ENCODE measurements around the gene KIF24. TPM values are rescaled to one million over a fixed set of nuclear protein-coding genes. Genes with fewer than 3 reads are reported as not detected.
"Not testable (repeated sequence)": the region's sequence is repeated elsewhere in the genome, so short reads cannot be mapped to it uniquely, and the experiment has no call there.

KIF24 gene, protein sequence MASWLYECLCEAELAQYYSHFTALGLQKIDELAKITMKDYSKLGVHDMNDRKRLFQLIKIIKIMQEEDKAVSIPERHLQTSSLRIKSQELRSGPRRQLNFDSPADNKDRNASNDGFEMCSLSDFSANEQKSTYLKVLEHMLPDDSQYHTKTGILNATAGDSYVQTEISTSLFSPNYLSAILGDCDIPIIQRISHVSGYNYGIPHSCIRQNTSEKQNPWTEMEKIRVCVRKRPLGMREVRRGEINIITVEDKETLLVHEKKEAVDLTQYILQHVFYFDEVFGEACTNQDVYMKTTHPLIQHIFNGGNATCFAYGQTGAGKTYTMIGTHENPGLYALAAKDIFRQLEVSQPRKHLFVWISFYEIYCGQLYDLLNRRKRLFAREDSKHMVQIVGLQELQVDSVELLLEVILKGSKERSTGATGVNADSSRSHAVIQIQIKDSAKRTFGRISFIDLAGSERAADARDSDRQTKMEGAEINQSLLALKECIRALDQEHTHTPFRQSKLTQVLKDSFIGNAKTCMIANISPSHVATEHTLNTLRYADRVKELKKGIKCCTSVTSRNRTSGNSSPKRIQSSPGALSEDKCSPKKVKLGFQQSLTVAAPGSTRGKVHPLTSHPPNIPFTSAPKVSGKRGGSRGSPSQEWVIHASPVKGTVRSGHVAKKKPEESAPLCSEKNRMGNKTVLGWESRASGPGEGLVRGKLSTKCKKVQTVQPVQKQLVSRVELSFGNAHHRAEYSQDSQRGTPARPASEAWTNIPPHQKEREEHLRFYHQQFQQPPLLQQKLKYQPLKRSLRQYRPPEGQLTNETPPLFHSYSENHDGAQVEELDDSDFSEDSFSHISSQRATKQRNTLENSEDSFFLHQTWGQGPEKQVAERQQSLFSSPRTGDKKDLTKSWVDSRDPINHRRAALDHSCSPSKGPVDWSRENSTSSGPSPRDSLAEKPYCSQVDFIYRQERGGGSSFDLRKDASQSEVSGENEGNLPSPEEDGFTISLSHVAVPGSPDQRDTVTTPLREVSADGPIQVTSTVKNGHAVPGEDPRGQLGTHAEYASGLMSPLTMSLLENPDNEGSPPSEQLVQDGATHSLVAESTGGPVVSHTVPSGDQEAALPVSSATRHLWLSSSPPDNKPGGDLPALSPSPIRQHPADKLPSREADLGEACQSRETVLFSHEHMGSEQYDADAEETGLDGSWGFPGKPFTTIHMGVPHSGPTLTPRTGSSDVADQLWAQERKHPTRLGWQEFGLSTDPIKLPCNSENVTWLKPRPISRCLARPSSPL (N-terminal part only)
- total RNA-seq (2014; rRNA removed), result 5.1 and 5.6 TPM in 2 replicates
- polyA plus RNA-seq (2012), result 1.5 TPM

DNA sequence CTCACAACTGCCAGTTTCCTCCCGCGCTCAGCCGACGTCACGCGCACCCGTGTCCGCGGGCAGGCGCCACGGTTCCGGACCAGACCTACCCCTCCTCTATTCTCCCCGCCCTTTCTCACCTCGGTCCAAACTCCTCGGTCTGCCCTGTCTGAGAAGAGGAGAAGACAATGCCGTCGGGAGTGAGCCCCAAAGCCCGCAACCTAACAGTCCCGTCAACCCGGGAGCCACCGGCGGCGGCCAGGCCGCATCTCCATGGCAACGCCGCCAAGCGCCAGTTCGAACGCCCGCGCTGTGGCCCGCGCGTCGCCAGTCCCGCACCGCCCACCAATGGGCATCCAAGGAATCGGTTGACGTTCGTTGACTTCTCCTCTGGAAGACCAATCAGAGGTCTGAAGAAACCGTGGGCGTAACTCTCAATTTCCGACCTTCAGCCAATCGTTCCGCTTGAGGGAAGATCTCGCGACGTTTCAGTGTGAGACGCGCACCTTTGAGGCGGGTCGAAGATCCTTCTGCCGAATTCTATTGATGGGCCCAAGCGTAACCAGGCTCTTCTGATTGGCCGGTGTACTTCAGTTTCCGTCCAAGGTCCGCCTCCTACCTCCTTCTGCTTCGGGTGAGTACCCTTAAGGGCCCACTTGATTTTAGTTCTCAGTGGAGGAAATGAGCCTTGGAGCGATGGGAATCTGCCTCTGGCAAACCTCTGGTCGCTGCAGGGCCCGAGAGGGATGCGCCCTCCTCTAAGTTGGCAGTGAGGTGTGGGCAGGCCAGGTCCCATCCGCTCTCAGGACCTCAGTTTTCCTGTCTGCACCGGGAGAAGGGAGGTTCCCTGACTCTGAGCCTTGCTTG is at the start of gene KIF24, which contains the start of gene NUDT2:
KIF24 (minus strand) TSS at position 282 of the 846 bp plus-strand sequence. CDS start 17,922 bp downstream, outside the sequence.
NUDT2 (plus strand) TSS at position 583 of the 846 bp plus-strand sequence. CDS start 9,471 bp downstream, outside the sequence.
- peak; percentile 100 for DNase-seq (ENCODE audit: low read depth)

DNA sequence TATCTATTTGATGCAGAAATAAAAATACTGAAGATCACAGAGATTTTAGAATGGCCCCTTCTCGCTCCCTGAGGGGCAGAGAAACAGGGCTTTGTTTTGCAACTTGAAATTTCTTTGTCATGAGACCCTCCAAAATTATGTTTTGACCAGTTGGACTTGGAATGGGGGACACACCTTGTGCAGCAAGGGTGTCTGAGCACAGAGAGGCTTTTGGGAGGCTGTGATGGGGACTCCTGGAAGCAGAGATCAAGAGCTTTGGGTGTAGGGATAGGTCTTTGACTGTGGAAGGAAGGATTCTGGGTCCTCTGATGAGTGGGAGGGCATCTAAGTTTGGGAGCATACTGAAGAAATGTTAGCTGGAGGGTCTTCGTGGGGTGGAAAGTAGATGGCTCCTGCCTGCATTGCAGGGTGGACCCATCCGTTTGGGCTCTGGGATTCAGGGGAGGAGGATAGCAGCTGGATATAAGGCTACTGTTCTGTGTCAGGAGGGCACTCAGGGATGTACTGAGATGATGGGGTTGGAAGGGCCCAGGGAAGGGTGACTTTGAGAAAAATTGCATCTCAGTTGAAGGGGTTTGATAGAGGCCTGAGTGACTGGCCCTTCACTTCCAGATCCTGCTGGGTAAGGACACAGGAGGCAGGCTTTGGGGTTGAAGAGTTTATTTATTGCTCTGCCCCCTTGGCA is 49.5 kb upstream of the KIF24 start:
- no peak for DNase-seq (ENCODE audit: low read depth)

DNA sequence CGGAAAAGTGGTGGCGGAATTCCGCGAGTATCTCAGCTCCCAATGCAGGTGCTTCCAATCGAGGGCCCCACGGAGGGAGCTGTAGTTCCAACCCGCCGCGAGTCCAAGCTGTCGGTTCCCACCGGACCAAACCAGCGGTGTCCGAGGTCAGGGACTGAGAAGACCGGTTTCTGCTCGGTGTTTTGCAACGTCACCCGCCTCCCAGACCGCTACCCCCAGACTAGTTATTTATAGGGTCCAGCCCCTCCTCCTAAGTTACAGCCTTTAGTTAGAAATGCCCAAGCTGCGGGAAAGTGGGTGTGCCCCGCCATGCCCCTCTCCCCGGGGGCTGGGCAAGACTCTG is 48.3 kb upstream of the KIF24 start:
- DNase-seq (ENCODE audit: low read depth), result peak; percentile 21

DNA sequence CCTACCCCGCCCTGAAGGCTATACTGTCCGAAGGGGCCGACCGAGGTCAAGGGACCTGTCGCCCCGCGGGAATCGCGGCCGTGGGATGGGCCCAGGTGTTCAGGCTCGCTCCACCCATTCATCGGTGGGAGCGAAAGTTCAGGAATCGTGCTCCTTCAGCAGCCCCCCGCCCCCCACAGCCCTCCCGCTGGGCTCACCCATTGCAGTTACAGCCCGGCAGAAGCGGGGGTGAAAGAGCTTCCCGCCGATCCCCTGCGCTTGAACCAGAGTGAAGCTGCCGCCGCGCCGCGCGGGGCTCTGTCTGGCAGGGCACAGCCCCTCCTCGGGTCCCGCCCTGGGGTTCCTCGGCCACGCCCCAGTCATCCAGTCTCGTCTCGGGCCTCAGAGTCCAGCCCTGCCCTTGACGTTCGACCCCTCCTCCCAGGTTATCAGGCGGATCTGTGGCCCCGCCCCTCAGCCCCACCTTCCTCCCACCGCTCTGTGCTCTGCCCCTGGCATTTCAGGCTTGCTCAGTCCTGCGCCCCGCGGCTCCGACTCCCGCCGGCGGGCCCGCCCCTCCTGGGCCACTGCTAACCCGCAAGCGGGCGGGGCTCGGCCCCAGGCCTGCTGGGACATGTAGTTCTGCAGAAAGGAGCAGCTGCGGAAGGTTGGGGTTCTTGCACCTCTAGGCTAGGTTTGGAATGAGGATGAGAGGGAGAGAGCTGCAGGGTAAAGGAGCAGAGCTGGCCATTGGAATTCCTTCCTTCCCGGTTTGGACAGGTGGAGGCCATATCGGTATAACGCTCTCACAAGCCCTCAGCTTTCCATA is 47.7 kb upstream of the KIF24 start, which contains the start of gene MYORG:
MYORG (minus strand) TSS at position 303 of the 808 bp plus-strand sequence. CDS start 3,955 bp downstream, outside the sequence.
- peak; percentile 91 for DNase-seq (ENCODE audit: low read depth)

DNA sequence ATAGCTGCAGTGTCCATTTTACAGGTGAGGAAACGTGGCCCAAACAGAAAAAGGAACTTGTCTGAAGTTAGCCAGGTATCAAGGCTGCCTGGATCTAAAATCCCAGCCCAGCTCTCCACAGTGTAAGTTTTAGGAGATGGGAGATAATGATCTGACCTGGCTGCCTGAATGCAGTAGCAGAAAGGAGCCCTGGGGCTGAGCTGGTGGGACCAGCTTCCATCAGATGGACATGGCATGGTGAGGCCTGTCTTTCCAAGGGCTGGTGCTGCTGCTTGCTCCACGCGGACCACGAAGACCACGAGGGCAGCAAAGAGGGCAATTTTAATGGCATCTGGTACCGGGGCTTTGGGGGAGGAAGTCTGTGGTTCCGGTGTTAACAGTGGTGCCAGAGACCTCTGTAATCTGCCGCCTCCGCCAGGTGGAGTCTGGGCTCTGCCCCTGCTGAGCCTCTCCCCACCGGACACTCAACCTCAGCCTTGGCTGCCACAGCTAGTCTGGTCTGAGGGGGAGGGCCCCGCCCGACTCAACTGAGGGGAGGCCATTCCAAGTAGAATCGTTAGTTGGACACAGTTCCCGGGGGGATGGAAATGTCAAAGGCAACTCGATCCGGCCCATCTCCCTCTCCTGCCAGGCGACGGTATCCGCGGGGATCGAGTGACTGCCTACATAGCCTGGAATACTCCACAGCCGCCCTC is 47.0 kb upstream of the KIF24 start:
- DNase-seq (ENCODE audit: low read depth), result peak; percentile 18

DNA sequence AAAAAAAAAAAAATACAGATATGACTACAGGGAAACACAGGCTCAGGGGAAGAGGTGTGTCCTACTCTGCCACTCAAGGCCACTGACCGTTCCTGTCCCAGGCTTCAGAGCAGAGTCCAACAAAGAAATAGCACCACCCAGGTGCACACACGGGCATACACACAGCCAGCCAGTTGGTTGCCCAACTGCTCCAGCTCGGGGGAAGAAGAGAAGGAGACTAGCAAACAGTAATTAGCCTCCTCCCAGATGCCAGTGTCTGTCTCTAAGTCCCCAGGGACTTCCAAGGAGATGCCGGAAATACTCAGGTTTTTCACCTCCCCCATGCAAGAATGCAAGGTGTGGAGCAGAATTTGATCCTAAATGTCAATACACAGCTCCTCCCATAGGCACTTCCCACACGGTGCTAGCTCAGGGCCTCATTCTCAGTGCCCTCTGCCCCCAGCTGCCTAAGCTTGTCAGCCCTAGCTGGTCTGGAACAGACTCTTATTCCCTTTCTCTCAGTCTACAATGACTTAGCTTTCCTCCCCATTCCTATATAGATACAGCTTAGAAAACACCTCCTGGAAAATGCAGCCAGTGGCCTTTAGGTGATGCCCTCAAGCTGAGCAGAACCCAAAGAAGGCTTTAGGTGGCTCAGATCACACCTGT is 46.0 kb upstream of the KIF24 start:
- DNase-seq (ENCODE audit: low read depth), result peak; percentile 32

DNA sequence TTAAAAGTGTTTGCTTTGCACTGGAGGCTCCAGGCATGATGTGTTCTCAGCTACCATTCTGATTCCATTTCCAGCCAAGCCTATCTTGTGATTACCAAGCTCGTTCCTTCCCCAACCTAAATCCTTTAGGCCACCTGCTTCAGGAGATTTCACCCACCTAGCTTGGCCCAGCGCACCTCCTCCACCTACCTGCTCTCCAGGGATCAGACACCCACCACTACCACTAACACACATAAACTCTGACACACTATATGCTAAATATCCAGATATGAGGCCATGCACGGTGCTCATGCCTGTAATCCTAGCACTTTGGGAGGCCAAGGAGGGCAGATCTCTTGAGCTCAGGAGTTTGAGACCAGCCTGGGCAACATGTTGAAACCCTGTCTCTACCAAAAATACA is 45.3 kb upstream of the KIF24 start:
- DNase-seq (ENCODE audit: low read depth), result no peak

DNA sequence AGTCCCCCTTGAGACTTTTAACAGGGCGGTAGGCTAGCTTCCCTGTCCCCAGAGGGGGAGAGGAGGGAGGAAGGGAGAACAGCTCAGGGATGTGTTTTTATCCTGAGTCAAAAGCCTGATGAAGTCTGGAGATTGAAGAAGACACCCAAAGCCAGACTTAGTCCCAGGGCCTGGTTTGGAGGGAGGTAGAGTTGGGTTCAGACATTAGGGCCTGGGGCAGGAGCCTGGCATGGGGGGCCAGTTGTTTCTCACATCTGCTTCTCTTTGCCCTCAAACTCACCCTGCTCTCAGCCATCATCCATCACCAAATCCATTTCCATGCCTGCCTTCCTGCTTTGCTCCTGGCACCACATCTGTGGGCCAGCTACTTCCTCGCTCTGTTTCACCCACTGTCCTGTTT is 44.7 kb upstream of the KIF24 start:
- DNase-seq (ENCODE audit: low read depth), result no peak

DNA sequence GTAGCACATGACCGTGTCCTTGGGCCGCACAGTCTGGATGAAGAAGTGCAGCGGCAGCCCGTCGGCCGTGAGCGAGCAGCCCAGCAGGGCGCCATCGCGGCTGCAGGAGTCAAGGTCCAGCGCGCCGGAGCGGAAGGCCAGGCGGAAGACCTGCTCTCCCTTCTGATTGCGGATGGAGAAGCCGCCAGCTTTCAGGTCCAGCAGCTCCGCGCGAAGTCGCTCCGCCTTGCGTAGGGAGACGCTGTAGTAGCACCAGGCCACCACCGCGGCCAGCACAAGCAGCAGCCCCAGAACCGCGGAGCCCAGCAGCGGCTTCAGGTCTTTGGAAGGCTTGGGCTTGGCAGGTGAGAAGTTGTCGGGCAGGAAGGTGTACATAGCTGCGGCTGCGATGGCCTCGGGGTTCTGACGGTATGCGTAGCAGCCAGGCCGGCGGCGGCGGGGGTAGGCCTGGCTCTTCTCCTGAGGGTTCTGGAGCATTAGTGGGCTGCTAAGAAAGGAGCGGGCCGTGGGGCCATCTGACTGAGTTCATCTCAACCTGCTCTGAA is 43.5 kb upstream of the KIF24 start:
- no peak for DNase-seq (ENCODE audit: low read depth)

DNA sequence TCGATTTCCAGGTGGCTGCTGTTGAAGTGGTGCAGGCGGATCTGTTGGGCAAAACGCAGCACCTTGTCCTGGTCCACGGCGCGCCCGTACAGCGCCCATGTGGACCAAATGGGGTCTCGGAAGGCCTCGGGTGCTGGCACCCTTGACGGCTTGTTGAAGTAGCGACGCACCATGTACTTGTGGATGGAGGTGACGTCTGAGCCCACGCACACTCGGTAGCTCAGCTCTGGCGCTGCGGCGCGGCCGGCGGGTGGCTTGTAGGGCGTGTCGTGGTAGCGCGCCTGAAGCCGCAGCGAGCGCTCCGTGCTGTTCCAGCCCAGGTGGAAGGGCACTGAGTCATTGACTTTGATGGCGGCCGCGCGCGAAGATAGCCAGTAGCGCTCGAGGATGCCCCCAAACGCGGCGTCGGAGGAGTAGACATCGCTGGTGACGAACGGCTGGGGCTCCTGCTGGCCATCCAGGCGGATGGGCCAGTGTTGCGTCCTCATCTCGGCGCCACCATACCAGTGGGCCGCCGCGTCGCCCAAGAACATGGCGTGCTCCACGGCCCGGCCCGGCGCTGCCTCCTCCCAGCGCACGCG is 42.9 kb upstream of the KIF24 start:
- DNase-seq (ENCODE audit: low read depth), result no peak

DNA sequence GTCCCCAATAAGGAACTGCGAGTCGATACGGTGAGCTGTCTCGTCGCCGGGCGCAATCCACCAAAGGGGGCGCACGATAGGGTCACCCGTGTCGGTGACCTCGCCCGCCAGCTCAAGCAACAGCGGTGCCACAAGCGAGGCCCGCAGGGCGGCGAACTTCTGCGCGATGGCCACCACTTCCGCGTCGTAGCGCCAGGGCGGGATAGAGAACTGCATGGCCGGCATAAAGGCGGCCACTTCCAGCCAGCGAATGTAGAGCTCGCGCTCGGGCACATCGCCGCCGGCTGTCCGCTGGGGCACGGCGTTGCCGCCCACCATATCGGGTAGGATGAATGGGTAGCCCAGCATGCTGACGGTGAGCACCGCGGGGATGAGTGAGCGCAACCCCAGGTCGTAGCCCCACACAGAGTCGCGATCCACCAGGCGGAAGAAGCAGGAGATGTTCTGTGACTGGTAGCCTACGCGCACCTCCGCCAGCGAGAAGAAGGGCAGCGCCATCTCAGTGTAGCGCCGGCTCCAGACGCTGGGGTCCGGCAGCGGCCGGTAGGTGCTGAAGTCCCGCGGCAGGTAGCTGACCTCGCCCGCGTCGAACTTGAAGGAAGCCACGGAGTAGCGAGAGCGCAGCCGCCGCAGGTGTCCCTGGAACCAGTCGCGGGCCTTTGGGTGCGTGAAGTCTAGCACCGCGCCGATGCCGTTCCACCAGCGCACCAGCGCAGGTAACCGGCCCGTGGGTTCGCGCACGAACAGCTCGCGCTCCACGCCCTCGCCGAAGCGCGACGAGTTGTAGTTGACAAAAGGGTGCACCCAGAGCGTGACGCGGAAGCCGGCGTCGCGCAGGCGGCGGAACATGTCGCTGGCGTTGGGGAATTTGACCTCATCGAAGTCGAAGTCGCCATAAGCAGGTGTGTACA is 42.2 kb upstream of the KIF24 start:
- no peak for DNase-seq (ENCODE audit: low read depth)

DNA sequence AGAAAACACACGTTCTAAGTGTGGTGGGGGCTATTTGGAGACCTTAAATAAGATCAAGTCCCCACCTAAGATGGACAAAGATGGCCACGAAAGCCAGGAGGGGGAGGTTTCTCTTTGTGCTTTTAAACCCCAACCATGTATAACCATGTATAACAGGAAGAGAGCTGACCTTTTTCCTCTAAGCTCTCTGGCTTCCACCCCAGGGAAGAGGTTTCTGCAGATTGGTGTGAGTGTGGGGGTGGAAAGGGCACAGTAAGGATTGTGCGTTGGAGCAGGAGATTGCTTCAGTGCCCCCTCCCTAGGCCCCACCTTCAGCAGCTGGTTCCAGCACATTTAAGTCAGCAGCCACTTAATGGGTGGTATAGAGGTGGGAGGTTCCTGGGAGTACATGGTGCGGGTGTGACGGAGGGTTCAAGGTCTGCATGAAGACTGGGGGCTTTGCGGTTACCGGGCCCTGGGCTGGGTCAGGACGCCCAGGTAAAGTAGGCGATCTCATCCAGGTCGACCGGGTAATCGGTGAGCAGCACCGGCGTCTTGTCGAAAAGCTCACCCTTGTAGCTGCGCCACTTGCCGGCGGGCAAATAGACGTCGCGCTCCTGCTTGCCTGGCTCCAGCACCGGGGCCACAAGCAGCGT is 41.4 kb upstream of the KIF24 start:
- no peak for DNase-seq (ENCODE audit: low read depth)

DNA sequence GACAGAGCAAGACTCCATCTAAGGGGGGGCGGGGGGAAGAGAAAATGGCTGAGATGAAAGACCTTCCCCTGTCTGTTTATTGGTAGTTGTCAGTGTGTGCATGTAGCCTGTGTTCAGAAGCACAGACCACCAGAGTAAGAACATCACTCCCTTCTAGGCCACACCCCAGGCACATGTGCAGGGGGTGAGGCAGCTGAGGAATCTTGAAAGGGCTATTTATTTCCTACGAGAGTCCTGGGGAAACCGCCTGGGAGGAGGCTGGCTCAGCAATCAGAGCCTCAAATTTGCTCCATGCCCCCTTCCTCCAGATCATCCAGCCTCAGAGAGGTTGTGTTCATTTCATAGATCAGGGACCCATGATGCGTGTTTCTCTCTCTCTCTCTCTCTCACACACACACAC is 40.6 kb upstream of the KIF24 start:
- no peak for DNase-seq (ENCODE audit: low read depth)

DNA sequence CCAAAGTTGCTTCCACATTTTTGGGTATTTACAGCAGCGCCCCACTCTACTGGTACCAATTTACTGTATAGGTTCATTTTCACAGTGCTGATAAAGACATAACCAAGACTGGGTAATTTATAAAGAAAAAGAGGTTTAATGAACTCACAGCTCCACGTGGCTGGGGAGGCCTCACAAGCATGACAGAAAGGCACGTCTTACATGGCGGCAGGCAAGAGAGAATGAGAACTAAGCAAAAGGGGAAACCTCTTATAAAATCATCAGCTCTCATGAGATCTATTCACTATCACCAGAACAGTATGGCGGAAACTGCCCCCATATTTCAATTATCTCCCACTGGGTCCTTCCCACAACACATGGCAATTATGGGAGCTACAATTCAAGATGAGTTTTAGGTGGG is 39.7 kb upstream of the KIF24 start:
- not testable (repeated sequence) for DNase-seq (ENCODE audit: low read depth)

DNA sequence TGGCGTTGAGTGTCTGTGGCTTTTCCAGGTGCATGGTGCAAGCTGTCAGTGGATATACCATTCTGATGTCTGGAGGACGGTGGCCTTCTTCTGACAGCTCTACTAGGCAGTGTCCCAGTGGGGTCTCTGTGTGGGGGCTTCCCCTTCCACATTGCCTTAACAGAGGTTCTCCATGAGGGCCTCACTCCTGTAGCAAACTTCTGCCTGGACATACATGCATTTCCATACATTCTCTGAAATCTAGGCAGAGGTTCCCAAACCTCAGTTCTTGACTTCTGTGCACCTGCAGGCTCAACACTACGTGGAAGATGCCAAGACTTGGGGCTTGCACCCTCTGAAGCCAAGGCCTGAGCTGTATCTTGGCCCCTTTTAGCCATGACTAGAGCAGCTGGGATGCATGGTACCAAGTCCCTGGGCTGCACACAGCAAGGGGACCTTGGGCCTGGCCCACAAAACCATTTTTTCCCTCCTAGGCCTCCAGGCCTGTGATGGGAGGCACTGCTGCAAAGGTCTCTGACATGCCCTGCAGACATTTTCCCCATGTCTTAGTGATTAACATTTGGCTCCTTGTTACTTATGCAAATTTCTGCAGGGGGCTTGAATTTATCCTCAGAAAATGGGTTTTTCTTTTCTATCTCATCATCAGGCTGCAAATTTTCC is 38.8 kb upstream of the KIF24 start:
- not testable (repeated sequence) for DNase-seq (ENCODE audit: low read depth)
